GM13977 (cell line): ENCODE data around the gene BUD31.

Source experiments
- DNase-seq: peaks from one replicate; pipeline ENCODE4 v3.0.0; 2012; ENCODE audit warnings: low spot score
- CTCF ChIP-seq: IDR thresholded peaks from 2 replicates; pipeline ENCODE4 v1.5.1; 2012; ENCODE audit warnings: mild to moderate bottlenecking, control low read depth; ENCODE audit not compliant: insufficient read depth; ENCODE audit errors: extremely low read depth, missing control alignments
- in situ Hi-C: fragments of 300-500 bp; cut with MboI; formaldehyde crosslinking; loops from one replicate; pipeline ENCODE4 v1.12.0; 2022; ENCODE audit warnings: low sequenced_read_pairs, low pct_unique_long_range_greater_than_20kb, mixed read lengths, inconsistent platforms; ENCODE audit not compliant: unreplicated experiment

Gene BUD31

GRCh38 chr7:99368750-99369389, 39.9 kb upstream of the BUD31 start:
- no peak for DNase-seq
- in situ Hi-C loops: no loop called here
- no peak for TF ChIP-seq CTCF

GRCh38 chr7:99369767-99370391, 38.9 kb upstream of the BUD31 start:
- no peak for DNase-seq
- no peak for TF ChIP-seq CTCF

GRCh38 chr7:99371376-99371920, 37.3 kb upstream of the BUD31 start:
- no peak for TF ChIP-seq CTCF
- DNase-seq: no peak
- in situ Hi-C loops: no loop called here

More at GRCh38 chr7:99369767-99370391, 38.9 kb upstream of the BUD31 start:
- in situ Hi-C loops: no loop called here

- no peak for DNase-seq
- TF ChIP-seq CTCF: no peak
- in situ Hi-C loops: no loop called here
Observed at GRCh38 chr7:99372275-99373090, 36.3 kb upstream of the BUD31 start.

GRCh38 chr7:99373091-99374066, 35.4 kb upstream of the BUD31 start:
- in situ Hi-C loops: no loop called here
- TF ChIP-seq CTCF: no peak

More at GRCh38 chr7:99373091-99374066, 35.4 kb upstream of the BUD31 start:
- DNase-seq: no peak
